HG02852 (cell line): ENCODE measurements around the gene TMEM121B.
"Not testable (repeated sequence)": the region's sequence is repeated elsewhere in the genome, so short reads cannot be mapped to it uniquely, and the experiment has no call there.

Source experiments
- ATAC-seq: cut with Tn5 transposase; IDR thresholded peaks from one replicate; pipeline ENCODE4 v1.9.1; 2021; ENCODE audit warnings: mild to moderate bottlenecking, moderate library complexity; ENCODE audit not compliant: unreplicated experiment

The TMEM121B gene

GRCh38 chr22:17121233-17122195, at the start of gene TMEM121B:
TSS of gene TMEM121B (minus strand) at chr22:17121360. CDS start at chr22:17121127, 233 bp downstream.
- no peak for ATAC-seq

- ATAC-seq: no peak
These were observed 46.3 kb upstream of the TMEM121B start for GRCh38 chr22:17167486-17167885.

DNA sequence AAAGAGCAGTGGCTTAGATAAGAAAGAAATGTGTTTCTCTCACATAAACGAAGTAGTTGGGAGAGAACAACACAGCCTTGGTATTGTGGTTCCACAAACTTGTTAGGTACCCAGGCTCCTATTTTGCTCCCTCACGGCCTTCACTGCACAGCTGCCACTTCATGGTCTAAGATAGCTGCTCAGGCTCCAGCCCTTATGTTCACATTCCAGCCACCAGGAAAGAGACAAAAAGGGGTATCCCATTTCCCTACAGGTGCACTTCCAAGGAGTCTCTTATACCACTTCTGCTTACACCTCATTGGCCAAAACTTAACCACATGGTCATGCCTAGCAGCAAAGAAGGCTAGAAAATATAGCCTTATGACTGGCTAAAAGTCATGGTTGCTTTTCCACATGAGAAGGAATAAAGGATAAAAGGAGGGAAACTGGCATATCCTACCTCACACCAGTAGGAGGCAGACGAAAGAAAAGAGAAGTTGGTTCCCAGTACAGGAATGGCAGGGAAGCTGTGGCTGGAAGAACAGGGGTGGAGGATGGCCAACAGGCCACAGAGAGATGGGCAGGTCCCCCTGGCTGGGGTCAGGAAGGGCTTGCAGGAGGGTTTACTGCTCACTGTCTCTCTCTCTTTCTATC, 43.3 kb upstream of the TMEM121B start:
- no peak for ATAC-seq

DNA sequence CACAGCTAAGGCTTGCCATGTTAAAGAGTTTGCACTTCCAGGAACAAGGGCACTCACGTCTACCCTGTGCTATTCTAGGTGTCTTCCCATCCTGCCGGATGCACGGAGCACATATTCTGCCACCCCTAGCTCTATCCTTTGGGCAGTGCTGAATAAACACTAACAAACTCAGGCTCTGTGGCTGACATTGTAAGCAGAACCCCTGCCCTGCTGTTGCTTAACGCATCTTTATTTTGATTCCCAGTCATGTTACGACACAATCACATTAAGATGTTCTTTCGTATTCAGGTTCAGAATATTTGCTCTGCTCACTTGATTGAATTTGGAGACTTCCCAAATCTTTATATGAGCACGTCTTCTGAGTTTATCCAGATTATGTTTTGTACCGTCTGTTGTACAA, 41.6 kb upstream of the TMEM121B start:
- ATAC-seq: no peak

DNA sequence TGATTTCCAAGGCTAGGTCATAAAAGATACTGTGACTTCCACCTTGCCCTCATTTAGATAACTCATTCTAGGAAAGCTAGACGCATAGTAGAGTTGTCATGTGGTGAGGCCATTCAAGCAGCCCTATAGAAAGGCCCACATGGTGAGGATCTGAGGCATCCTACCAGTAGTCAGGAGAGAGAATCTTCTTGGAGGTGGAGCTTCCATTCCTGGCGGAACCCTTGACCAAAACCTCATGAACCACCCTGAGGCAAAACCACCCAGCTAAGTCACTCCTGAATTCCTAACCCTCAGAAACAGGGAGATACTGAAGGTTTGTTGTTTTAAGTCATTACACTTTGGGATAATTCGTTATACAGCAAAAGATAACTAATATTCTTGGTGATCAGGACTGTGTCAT, 40.8 kb upstream of the TMEM121B start:
- no peak for ATAC-seq

DNA sequence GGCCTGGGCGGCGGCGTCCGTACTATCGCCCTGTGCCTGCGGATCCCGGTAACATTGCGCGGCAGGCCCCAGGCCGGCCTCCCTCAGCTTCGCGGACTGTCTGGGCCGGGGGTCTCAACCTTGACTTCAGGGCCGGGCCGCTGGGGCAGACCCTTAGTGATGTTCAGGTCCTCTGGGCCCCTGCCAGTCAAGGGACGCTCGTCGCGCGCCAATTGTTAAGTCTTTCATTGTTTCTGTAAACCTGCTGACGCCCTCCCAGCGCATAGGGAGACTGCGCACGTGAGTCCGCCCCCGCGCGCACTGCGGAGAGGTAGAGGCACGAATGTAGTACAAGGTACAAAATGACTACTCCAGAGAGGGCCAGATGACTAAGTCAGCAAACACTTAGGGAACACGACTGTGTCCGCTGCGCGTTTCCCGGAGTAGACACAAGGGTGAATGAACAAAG, 38.4 kb upstream of the TMEM121B start:
- ATAC-seq: peak; percentile 29

- ATAC-seq: peak; percentile 80
These were observed 37.7 kb upstream of the TMEM121B start, which contains the start of gene HDHD5 for GRCh38 chr22:17158568-17159503. TSS of gene HDHD5 (minus strand) at chr22:17159277. CDS start at chr22:17159251, 26 bp downstream.

- ATAC-seq: no peak
These were observed 37.0 kb upstream of the TMEM121B start for GRCh38 chr22:17158176-17158567.

GRCh38 chr22:17157714-17158113, 36.6 kb upstream of the TMEM121B start:
- ATAC-seq: no peak

GRCh38 chr22:17155941-17156340, 34.8 kb upstream of the TMEM121B start:
- ATAC-seq: no peak

DNA sequence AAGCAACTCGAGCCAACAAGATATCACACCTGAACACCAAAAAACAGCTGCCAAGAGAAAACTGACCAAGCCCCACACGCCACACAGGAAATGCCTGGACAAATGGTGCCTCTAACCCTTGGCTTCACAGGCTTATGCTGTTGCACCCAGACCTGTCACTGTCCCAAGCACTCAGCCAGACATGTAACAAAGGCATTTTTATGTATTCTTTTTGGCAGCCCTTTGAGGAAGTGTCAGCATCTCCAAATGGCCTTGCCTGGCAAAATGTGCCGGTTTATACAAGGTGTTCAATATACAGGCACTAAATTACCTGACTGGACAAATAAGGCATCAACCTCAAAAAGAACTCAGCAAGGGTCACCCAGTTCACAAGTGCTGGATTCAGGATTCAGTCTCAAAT, 31.8 kb upstream of the TMEM121B start:
- no peak for ATAC-seq

DNA sequence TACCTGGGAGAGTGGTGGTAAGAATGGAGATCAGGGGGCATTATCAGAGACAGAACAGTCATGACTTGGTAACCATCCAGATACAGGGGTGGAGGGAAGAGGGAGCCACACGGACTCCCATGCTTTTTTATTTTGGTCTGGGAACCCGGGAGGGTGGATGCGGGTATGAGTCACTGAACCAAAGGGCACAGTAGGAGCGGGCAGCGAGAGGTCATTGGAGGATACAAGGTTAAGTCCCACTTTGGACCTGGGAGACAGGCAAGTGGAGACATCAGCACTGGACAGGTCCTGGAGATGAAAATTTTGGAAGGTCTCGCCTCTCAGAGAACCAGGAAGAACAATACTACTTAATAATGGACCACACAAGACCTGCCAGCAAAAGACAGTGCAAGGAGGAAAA, 31.2 kb upstream of the TMEM121B start:
- no peak for ATAC-seq

GRCh38 chr22:17149076-17149815, 28.1 kb upstream of the TMEM121B start:
- ATAC-seq: no peak

DNA sequence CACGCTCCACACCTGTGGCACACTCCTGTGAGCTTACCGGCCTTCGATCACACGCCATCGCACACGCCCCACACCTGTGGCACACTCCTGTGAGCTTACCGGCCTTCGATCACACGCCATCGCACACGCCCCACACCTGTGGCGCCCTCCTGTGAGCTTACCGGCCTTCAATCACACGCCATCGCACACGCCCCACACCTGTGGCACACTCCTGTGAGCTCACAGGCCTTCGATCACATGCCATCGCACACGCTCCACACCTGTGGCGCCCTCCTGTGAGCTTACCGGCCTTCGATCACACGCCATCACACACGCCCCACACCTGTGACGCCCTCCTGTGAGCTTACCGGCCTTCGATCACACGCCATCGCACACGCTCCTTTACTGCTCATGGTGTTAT, 26.3 kb upstream of the TMEM121B start:
- ATAC-seq: not testable (repeated sequence)

DNA sequence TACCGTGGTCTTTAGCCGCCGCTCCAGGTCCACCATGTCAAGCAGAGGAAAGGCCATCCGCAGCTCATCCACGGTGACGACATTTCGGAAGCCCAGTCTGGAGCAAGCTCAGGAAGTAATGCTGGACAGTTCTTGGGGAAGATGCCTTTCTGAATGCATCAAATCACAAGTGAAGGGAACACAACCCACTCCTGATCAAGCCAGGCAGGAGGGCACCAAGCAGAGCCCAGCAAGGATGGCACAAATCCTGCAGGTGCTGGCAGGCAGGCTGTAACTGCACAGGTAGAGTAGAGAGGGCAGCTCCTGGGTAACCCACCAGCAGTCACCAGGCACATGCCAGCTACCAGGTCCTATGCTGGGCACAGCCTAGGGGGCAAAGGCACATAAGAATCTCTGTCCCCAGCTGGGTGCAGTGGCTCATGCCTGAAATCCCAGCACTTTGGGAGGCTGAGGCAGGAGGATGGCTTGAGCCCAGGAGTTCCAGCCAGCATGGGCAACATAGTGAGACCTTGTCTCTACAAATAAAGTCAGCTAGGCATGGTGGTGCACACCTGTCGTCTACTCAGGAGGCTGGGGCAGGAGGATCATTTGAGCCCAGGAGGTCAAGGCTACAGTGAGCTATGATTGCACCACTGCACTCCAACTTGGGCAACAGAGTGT, 24.0 kb upstream of the TMEM121B start:
- ATAC-seq: no peak

DNA sequence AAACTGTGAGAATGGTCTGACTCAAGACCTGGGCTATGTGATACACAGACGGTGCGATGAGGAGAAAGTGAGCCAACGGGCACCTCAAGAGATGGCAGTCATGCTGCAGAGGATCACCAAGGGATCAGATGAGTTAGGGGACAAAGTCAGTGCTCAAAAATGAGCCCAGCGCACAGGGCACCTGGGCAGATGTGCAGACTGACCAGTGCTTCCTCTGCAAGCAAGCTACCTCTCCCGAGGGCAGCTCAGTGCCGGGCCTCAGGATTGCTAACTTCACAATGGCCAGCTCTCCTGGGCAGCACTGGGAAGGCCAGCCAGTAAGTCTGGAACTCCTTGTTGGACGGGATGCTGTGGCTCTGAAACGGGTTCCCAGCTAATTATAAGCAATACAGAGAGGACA, 22.7 kb upstream of the TMEM121B start:
- no peak for ATAC-seq

DNA sequence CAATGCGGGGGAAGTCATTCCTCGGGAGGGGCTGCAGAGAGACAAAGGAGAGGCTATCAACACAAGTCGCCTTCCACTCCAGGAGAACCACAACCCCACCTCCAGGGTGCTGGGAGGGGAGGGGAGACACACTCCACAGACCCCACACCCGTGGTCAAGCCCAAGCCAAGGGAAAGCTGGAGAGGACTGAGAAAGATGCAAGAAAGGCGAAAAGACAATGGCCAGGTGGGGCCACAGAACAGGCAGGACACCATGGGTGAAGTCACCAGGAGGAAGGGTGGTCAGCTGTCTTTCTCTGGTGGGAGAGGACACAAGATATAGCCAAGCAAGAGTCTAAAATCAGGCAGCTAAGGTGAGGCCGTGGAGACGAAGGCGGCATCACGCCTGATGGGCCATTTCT, 21.9 kb upstream of the TMEM121B start:
- no peak for ATAC-seq

DNA sequence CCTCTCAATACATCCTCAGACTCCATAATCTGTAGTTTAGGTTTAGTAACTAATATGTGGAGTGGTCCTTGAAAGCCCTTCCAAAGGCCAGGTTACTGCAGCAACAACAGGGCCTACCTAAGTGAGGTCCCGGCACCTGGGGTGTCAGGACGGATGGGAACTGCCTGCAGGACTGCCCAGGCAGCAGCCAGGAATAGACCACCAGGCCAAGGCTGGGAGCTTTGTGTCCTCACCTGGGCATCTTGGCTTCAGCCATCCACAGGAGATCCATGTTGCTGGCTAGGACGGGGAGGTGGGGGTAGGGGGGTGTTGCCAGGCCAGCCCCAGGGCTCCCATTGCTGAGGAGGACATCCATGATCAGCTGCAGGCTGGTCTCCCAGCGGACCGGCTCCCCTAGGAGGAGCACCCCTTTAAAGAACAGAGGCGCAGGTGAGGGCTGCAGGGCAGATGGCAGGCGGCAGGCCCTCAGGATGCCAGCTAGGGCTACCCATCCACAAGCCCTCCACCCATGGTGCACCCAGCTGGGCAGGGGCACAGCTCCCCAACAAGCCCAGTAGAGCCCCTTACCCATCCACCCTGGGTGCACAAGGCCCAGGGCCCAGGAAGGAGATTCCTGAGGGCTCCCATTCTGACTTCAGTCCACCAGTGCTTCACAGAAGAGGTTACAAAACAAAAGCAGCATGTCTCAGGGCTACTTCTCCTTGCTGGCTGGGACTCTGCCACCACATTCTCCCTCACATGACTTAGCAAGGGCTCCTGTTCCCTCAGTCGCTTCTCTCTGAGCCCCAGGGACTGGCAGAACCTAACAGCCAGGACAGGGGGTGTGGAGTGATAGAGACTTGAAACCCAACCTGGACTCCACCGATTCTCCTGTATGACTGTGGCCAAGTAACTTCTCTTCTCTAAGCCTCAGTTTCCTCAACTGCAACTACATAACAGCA, 19.9 kb upstream of the TMEM121B start:
- no peak for ATAC-seq

DNA sequence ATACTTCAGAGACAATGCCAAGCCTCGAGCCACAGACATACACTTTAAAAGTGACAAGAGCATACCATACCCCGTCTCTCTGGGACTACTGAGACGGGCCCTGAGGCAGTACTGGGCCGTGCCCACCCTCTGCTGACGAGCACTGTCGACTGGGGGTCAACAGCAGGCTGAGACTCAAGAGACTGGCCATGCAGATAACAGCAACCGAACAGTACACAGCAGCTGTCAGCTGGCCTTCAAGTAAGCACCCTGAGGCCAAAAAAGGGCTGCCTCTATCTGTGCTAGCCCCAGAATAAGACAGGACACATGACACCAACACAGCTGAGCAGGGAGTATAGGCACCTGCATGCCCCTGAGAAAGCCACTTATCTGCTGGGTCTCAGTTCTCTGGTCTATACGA, 18.9 kb upstream of the TMEM121B start:
- ATAC-seq: no peak
